Measurements from ENCODE around the gene PHTF1. TPM values are rescaled to one million over a fixed set of nuclear protein-coding genes. Genes with fewer than 3 reads are reported as not detected.

Gene PHTF1
- polyA plus RNA-seq, 1 donor = 9.6 TPM

GRCh38 chr1:113793878-113794834, 34.9 kb upstream of the PHTF1 start:
- H3K27ac ChIP-seq (ENCODE audit: low read length) = peak overlapping the region; percentile 51
- no peaks in the 10 kb centered on the region for H3K9me3 ChIP-seq (ENCODE audit: control insufficient read depth, low read depth, low read length)
- peaks cover 12% of the 10 kb centered on the region for H3K4me1 ChIP-seq (ENCODE audit: control insufficient read depth, insufficient read depth, low read length)
- peak; percentile 55 to 79 for DNase-seq
- no peak overlapping the region for H3K4me3 ChIP-seq (ENCODE audit: low read length)
- 77% methylated on average over 4 of the region's 9 CpGs for WGBS (ENCODE audit: insufficient coverage, low lambda C conversion rate)
- H3K36me3 ChIP-seq (ENCODE audit: control insufficient read depth, insufficient read depth, low read length) = peaks cover 20% of the 10 kb centered on the region
- no peaks in the 10 kb centered on the region for H3K27me3 ChIP-seq (ENCODE audit: control insufficient read depth, insufficient read depth, low read length)

GRCh38 chr1:113792986-113793385, 33.7 kb upstream of the PHTF1 start:
- no peak for DNase-seq
- WGBS (ENCODE audit: insufficient coverage, low lambda C conversion rate) = no CpG with 5 or more reads among the region's 1 CpG
- peaks cover 21% of the 10 kb centered on the region for H3K36me3 ChIP-seq (ENCODE audit: control insufficient read depth, insufficient read depth, low read length)
- H3K4me1 ChIP-seq (ENCODE audit: control insufficient read depth, insufficient read depth, low read length) = peaks cover 12% of the 10 kb centered on the region
- H3K9me3 ChIP-seq (ENCODE audit: control insufficient read depth, low read depth, low read length) = no peaks in the 10 kb centered on the region
- no peak overlapping the region for H3K27ac ChIP-seq (ENCODE audit: low read length)
- no peak overlapping the region for H3K4me3 ChIP-seq (ENCODE audit: low read length)
- no peaks in the 10 kb centered on the region for H3K27me3 ChIP-seq (ENCODE audit: control insufficient read depth, insufficient read depth, low read length)

GRCh38 chr1:113792471-113792870, 33.2 kb upstream of the PHTF1 start:
- Histone ChIP-seq H3K9me3 (ENCODE audit: control insufficient read depth, low read depth, low read length) (no peaks in the 10 kb centered on the region), H3K27ac (ENCODE audit: low read length) (no peak overlapping the region), H3K36me3 (ENCODE audit: control insufficient read depth, insufficient read depth, low read length) (peaks cover 17% of the 10 kb centered on the region), H3K4me3 (ENCODE audit: low read length) (no peak overlapping the region), H3K27me3 (ENCODE audit: control insufficient read depth, insufficient read depth, low read length) (no peaks in the 10 kb centered on the region), H3K4me1 (ENCODE audit: control insufficient read depth, insufficient read depth, low read length) (peaks cover 12% of the 10 kb centered on the region)
- no CpG with 5 or more reads among the region's 5 CpGs for WGBS (ENCODE audit: insufficient coverage, low lambda C conversion rate)
- DNase-seq = no peak

- Histone ChIP-seq H3K4me3 (ENCODE audit: low read length) (no peak overlapping the region), H3K36me3 (ENCODE audit: control insufficient read depth, insufficient read depth, low read length) (peaks cover 6% of the 10 kb centered on the region), H3K27me3 (ENCODE audit: control insufficient read depth, insufficient read depth, low read length) (no peaks in the 10 kb centered on the region), H3K4me1 (ENCODE audit: control insufficient read depth, insufficient read depth, low read length) (peaks cover 8% of the 10 kb centered on the region), H3K9me3 (ENCODE audit: control insufficient read depth, low read depth, low read length) (no peaks in the 10 kb centered on the region), H3K27ac (ENCODE audit: low read length) (no peak overlapping the region)
- no CpG with 5 or more reads among the region's 3 CpGs for WGBS (ENCODE audit: insufficient coverage, low lambda C conversion rate)
- DNase-seq = no peak
Measured at GRCh38 chr1:113788802-113789201, 29.5 kb upstream of the PHTF1 start.

GRCh38 chr1:113787663-113788062, 28.4 kb upstream of the PHTF1 start:
- Histone ChIP-seq H3K36me3 (ENCODE audit: control insufficient read depth, insufficient read depth, low read length) (peaks cover 6% of the 10 kb centered on the region), H3K27me3 (ENCODE audit: control insufficient read depth, insufficient read depth, low read length) (no peaks in the 10 kb centered on the region), H3K27ac (ENCODE audit: low read length) (no peak overlapping the region), H3K9me3 (ENCODE audit: control insufficient read depth, low read depth, low read length) (no peaks in the 10 kb centered on the region), H3K4me1 (ENCODE audit: control insufficient read depth, insufficient read depth, low read length) (peaks cover 13% of the 10 kb centered on the region), H3K4me3 (ENCODE audit: low read length) (no peak overlapping the region)
- DNase-seq = no peak
- 100% methylated on average over 2 of the region's 3 CpGs for WGBS (ENCODE audit: insufficient coverage, low lambda C conversion rate)

- Histone ChIP-seq H3K4me1 (ENCODE audit: control insufficient read depth, insufficient read depth, low read length) (peaks cover 13% of the 10 kb centered on the region), H3K4me3 (ENCODE audit: low read length) (no peak overlapping the region), H3K27me3 (ENCODE audit: control insufficient read depth, insufficient read depth, low read length) (no peaks in the 10 kb centered on the region), H3K36me3 (ENCODE audit: control insufficient read depth, insufficient read depth, low read length) (peaks cover 3% of the 10 kb centered on the region), H3K27ac (ENCODE audit: low read length) (no peak overlapping the region), H3K9me3 (ENCODE audit: control insufficient read depth, low read depth, low read length) (no peaks in the 10 kb centered on the region)
- DNase-seq = no peak
- WGBS (ENCODE audit: insufficient coverage, low lambda C conversion rate) = 60% methylated on average over 1 of the region's 1 CpG
Measured at GRCh38 chr1:113786069-113786468, 26.8 kb upstream of the PHTF1 start.

- DNase-seq = peak; percentile 26 to 64
- Histone ChIP-seq H3K36me3 (ENCODE audit: control insufficient read depth, insufficient read depth, low read length) (peaks cover 1% of the 10 kb centered on the region), H3K27ac (ENCODE audit: low read length) (peak overlapping the region; percentile 26), H3K9me3 (ENCODE audit: control insufficient read depth, low read depth, low read length) (no peaks in the 10 kb centered on the region), H3K27me3 (ENCODE audit: control insufficient read depth, insufficient read depth, low read length) (no peaks in the 10 kb centered on the region), H3K4me3 (ENCODE audit: low read length) (no peak overlapping the region), H3K4me1 (ENCODE audit: control insufficient read depth, insufficient read depth, low read length) (peaks cover 13% of the 10 kb centered on the region)
- WGBS (ENCODE audit: insufficient coverage, low lambda C conversion rate) = no CpG with 5 or more reads among the region's 5 CpGs
Measured at GRCh38 chr1:113784104-113784779, 25.0 kb upstream of the PHTF1 start.

GRCh38 chr1:113783254-113784103, 24.2 kb upstream of the PHTF1 start:
- H3K4me1 ChIP-seq (ENCODE audit: control insufficient read depth, insufficient read depth, low read length) = peaks cover 13% of the 10 kb centered on the region
- 80% methylated on average over 1 of the region's 4 CpGs for WGBS (ENCODE audit: insufficient coverage, low lambda C conversion rate)

GRCh38 chr1:113782406-113782805, 23.1 kb upstream of the PHTF1 start:
- H3K4me1 ChIP-seq (ENCODE audit: control insufficient read depth, insufficient read depth, low read length) = peaks cover 13% of the 10 kb centered on the region
- H3K36me3 ChIP-seq (ENCODE audit: control insufficient read depth, insufficient read depth, low read length) = peaks cover 2% of the 10 kb centered on the region
- H3K9me3 ChIP-seq (ENCODE audit: control insufficient read depth, low read depth, low read length) = no peaks in the 10 kb centered on the region
- DNase-seq = no peak
- no peaks in the 10 kb centered on the region for H3K27me3 ChIP-seq (ENCODE audit: control insufficient read depth, insufficient read depth, low read length)
- no peak overlapping the region for H3K27ac ChIP-seq (ENCODE audit: low read length)
- H3K4me3 ChIP-seq (ENCODE audit: low read length) = no peak overlapping the region
- 79% methylated on average over 2 of the region's 2 CpGs for WGBS (ENCODE audit: insufficient coverage, low lambda C conversion rate)

More at GRCh38 chr1:113783254-113784103, 24.2 kb upstream of the PHTF1 start:
- Histone ChIP-seq H3K27ac (ENCODE audit: low read length) (peak overlapping the region; percentile 26), H3K9me3 (ENCODE audit: control insufficient read depth, low read depth, low read length) (no peaks in the 10 kb centered on the region), H3K27me3 (ENCODE audit: control insufficient read depth, insufficient read depth, low read length) (no peaks in the 10 kb centered on the region), H3K4me3 (ENCODE audit: low read length) (no peak overlapping the region), H3K36me3 (ENCODE audit: control insufficient read depth, insufficient read depth, low read length) (no peaks in the 10 kb centered on the region)
- DNase-seq = peak in 1 of 2 donors; percentile 22

All from large intestine (tissue), 3 donors.